Small intestine (tissue), 7 donors: Measurements from ENCODE around the gene TSC22D2. TPM values are rescaled to one million over a fixed set of nuclear protein-coding genes. Genes with fewer than 3 reads are reported as not detected.

Source experiments
- DNase-seq, 2 donors: peaks; one replicate each; pipeline versions ENCODE4 v3.0.0 to v3.0.0-alpha.2; 2013
- FAIRE-seq: peaks from 2 replicates; lab custom pipeline; 2012; peaks lifted over from hg19 to GRCh38; lab: Jason Lieb, UNC
- H3K27ac ChIP-seq, 3 donors: one replicate each; pipeline ENCODE4 v1.5.1; 2013; ENCODE audit warnings: low read length in 2 of 3, mild to moderate bottlenecking in 2 of 3, control low read depth in 1 of 3, inconsistent platforms in 1 of 3, low read depth in 1 of 3, moderate library complexity in 1 of 3
- H3K27me3 ChIP-seq, 3 donors: one replicate each; pipeline ENCODE4 v1.6.1; 2013; ENCODE audit warnings: low read length in 3 of 3, inconsistent platforms in 1 of 3; ENCODE audit not compliant: control insufficient read depth in 3 of 3, insufficient read depth in 3 of 3
- H3K36me3 ChIP-seq, 3 donors: one replicate each; pipeline ENCODE4 v1.6.1; 2013; ENCODE audit warnings: low read length in 3 of 3, inconsistent platforms in 1 of 3, low read depth in 1 of 3, mild to moderate bottlenecking in 1 of 3, moderate library complexity in 1 of 3; ENCODE audit not compliant: control insufficient read depth in 3 of 3, insufficient read depth in 2 of 3
- H3K4me1 ChIP-seq, 3 donors: one replicate each; pipeline ENCODE4 v1.6.1; 2013; ENCODE audit warnings: low read length in 2 of 3, inconsistent platforms in 1 of 3, low read depth in 1 of 3, mild to moderate bottlenecking in 1 of 3, moderate library complexity in 1 of 3; ENCODE audit not compliant: control insufficient read depth in 3 of 3, insufficient read depth in 2 of 3
- H3K4me3 ChIP-seq, 3 donors: one replicate each; pipeline ENCODE4 v1.5.1; 2013; ENCODE audit warnings: low read length in 3 of 3, control low read depth in 1 of 3, inconsistent platforms in 1 of 3, low read depth in 1 of 3, mild to moderate bottlenecking in 1 of 3, moderate library complexity in 1 of 3
- H3K9me3 ChIP-seq, 2 donors: one replicate each; pipeline ENCODE4 v1.6.1; 2013; ENCODE audit warnings: low read depth in 1 of 2, low read length in 1 of 2; ENCODE audit not compliant: control insufficient read depth in 2 of 2, insufficient read depth in 1 of 2
- WGBS, 3 donors: extraction: QIAGEN DNeasy Blood & Tissue Kit; methylation state at CpG; one replicate each; pipeline ENCODE4 v1.1.7; 2013; 5-methylcytosine and 5-hydroxymethylcytosine counted together
- polyA plus RNA-seq, 4 donors: library from polyadenylated mRNA; stranded (reverse) in 3 of 4; unstranded in 1 of 4; fragments of 200-250 nt in 3 of 4; fragments of 120-200 nt in 1 of 4; gene quantifications; one replicate each; pipeline versions ENCODE4 v1.2.1 to v1.2.3, GENCODE V29; 2013
- donor health status: healthy with polysubstance abuse.
- donor health status: control.
- donor health status: control.
- donor health status: Bipolar disorder and iron deficiency.
- donor health status: healthy.

The TSC22D2 gene
- polyA plus RNA-seq, 4 donors = 5.9 to 48.7 (median 7.5) TPM

- Histone ChIP-seq H3K9me3 (no peaks in the 10 kb centered on the region), H3K4me3 (peak overlapping the region in 2 of 3 donors; percentile 65 to 96), H3K27me3 (no peaks in the 10 kb centered on the region), H3K4me1 (peaks cover 0 to 10% (median 7%) of the 10 kb centered on the region in 3 donors), H3K36me3 (peaks cover 0 to 10% (median 0%) of the 10 kb centered on the region in 3 donors), H3K27ac (peak overlapping the region in 1 of 3 donors; percentile 39)
- FAIRE-seq (no peak), DNase-seq (no peak)
- 13 to 33% (median 22%) methylated on average over 2 of the region's 2 CpGs for WGBS, 3 donors
Measured at GRCh38 chr3:150411976-150412375, 3.9 kb downstream of the TSC22D2 start.

GRCh38 chr3:150412561-150413231 lies 4.6 kb downstream of the TSC22D2 start:
- Histone ChIP-seq H3K4me3 (peak overlapping the region; percentile 15 to 96 (median 52)), H3K27ac (peak overlapping the region in 1 of 3 donors; percentile 39), H3K9me3 (no peaks in the 10 kb centered on the region), H3K36me3 (peaks cover 0 to 10% (median 0%) of the 10 kb centered on the region in 3 donors), H3K4me1 (peaks cover 0 to 9% (median 7%) of the 10 kb centered on the region in 3 donors), H3K27me3 (no peaks in the 10 kb centered on the region)
- DNase-seq (peak; percentile 42 to 48), FAIRE-seq (no peak)
- WGBS, 3 donors = 2 to 3% (median 3%) methylated on average over 5 of the region's 5 CpGs

- 20 to 22% (median 22%) methylated on average over 3 of the region's 3 CpGs for WGBS, 3 donors
- H3K27me3 ChIP-seq = no peaks in the 10 kb centered on the region
- H3K4me3 ChIP-seq = peak overlapping the region in 2 of 3 donors; percentile 7 to 26
- DNase-seq = peak; percentile 32 to 39
- peaks cover 0 to 16% (median 12%) of the 10 kb centered on the region in 3 donors for H3K4me1 ChIP-seq
- no peaks in the 10 kb centered on the region for H3K9me3 ChIP-seq
- peaks cover 0 to 10% (median 0%) of the 10 kb centered on the region in 3 donors for H3K36me3 ChIP-seq
- FAIRE-seq = no peak
- no peak overlapping the region for H3K27ac ChIP-seq
Measured at GRCh38 chr3:150414258-150414657, 6.2 kb downstream of the TSC22D2 start.

- Histone ChIP-seq H3K9me3 (no peaks in the 10 kb centered on the region), H3K4me1 (peaks cover 0 to 18% (median 15%) of the 10 kb centered on the region in 3 donors), H3K36me3 (peaks cover 0 to 10% (median 0%) of the 10 kb centered on the region in 3 donors), H3K4me3 (no peak overlapping the region), H3K27me3 (no peaks in the 10 kb centered on the region), H3K27ac (no peak overlapping the region)
- FAIRE-seq (no peak), DNase-seq (no peak)
- 56 to 73% (median 63%) methylated on average over 5 of the region's 5 CpGs for WGBS, 3 donors
Measured at GRCh38 chr3:150414959-150415358, 6.9 kb downstream of the TSC22D2 start.

- Histone ChIP-seq H3K4me1 (peaks cover 0 to 21% (median 20%) of the 10 kb centered on the region in 3 donors), H3K4me3 (no peak overlapping the region), H3K9me3 (no peaks in the 10 kb centered on the region), H3K27ac (no peak overlapping the region), H3K36me3 (peaks cover 0 to 4% (median 0%) of the 10 kb centered on the region in 3 donors), H3K27me3 (no peaks in the 10 kb centered on the region)
- FAIRE-seq = no peak
- WGBS, 3 donors = 53 to 62% (median 60%) methylated on average over 1 of the region's 1 CpG
- no peak for DNase-seq
Measured at GRCh38 chr3:150419076-150419868, 11.2 kb downstream of the TSC22D2 start.

GRCh38 chr3:150419959-150420358 lies 11.9 kb downstream of the TSC22D2 start:
- FAIRE-seq (no peak), DNase-seq (no peak)
- Histone ChIP-seq H3K27me3 (no peaks in the 10 kb centered on the region), H3K4me3 (no peak overlapping the region), H3K9me3 (no peaks in the 10 kb centered on the region), H3K4me1 (peaks cover 0 to 20% (median 20%) of the 10 kb centered on the region in 3 donors), H3K36me3 (peaks cover 0 to 4% (median 0%) of the 10 kb centered on the region in 3 donors), H3K27ac (no peak overlapping the region)

DNA sequence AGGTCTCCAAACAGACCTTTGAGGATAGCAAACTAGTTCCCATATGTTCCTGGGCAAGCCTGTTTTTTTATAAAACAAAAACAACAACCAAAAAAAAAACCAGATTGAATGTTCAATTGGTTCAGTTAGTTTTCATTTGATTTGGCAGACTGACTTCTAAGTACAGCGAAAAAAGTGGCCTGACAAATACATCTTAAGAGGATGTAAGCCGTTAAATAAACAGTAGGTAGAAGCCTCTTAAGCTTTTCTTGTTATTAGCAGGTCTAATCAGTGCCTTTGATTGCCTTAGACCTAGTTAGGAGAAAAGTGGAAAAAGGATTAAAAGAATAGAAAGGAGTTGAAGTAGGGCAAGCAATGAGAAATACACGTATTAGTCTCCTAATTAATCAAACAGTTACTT lies 13.2 kb downstream of the TSC22D2 start:
- no peak for FAIRE-seq
- Histone ChIP-seq H3K36me3 (peaks cover 0 to 4% (median 0%) of the 10 kb centered on the region in 3 donors), H3K27me3 (no peaks in the 10 kb centered on the region), H3K4me3 (no peak overlapping the region), H3K4me1 (peaks cover 0 to 16% (median 14%) of the 10 kb centered on the region in 3 donors), H3K9me3 (no peaks in the 10 kb centered on the region), H3K27ac (no peak overlapping the region)
- 63 to 78% (median 75%) methylated on average over 3 of the region's 3 CpGs for WGBS, 3 donors
- no peak for DNase-seq

DNA sequence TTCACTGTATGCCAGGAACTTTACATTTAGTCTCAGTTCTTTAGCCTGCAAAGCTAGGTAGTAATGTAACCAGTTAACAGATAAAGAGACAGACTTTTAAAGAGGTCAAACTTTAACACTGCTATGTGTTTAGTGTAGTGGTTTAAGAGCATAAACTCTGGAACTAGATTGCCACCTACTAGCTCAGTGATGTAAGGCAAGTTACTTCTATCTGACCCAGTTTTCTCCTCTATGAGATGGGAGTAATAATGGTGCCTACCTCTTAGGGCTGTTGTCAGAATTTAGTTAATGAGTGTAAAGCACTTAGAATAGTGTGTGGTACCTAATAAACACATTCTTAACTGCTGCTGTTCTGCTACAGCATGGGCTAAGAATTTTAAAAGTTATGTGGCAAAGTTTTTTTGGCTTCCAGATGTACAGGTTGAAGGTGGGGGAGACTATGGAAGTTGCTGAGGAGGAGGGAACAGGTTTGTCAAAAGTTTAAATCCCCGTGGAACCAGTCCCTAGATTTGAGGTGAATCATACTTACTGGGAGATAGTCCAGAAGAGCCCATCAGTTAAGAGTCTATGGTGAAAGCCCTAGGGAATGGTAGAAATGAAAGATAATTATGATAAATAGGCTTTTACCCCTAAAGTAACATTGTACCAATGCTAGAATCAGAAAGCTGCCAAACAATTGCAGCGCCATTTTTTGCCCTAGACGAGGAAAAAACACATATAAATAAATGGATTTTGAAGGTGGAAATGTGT lies 13.9 kb downstream of the TSC22D2 start:
- peak in 1 of 2 donors; percentile 33 for DNase-seq
- Histone ChIP-seq H3K36me3 (peaks cover 0 to 4% (median 0%) of the 10 kb centered on the region in 3 donors), H3K4me3 (no peak overlapping the region), H3K9me3 (no peaks in the 10 kb centered on the region), H3K27ac (no peak overlapping the region), H3K27me3 (no peaks in the 10 kb centered on the region), H3K4me1 (peaks cover 0 to 16% (median 10%) of the 10 kb centered on the region in 3 donors)
- 73 to 81% (median 80%) methylated on average over 3 of the region's 3 CpGs for WGBS, 3 donors
- FAIRE-seq = no peak
